ENCODE results near the gene RAPGEF4. TPM values are rescaled to one million over a fixed set of nuclear protein-coding genes. Genes with fewer than 3 reads are reported as not detected.

Gene RAPGEF4
- total RNA-seq, 1 experiment from 2014 or later = 1.4 TPM

GRCh38 chr2:173090973-173091660, 355.5 kb downstream of the RAPGEF4 start:
- no peak overlapping the region for H3K14ac ChIP-seq (ENCODE audit: insufficient read depth, low read length)
- no peaks in the 10 kb centered on the region for H4K20me1 ChIP-seq (ENCODE audit: control insufficient read depth, insufficient read depth, insufficient read length)
- TF ChIP-seq CTCF (conservative IDR thresholded peaks at IDR 0.05) = peak; percentile 71
- H3K4me2 ChIP-seq (ENCODE audit: insufficient read depth, insufficient read length, low read length) = no peak overlapping the region
- DNase-seq = peak; percentile 34
- no peak overlapping the region for H4K8ac ChIP-seq (replicated peaks; ENCODE audit: insufficient read length, low read depth, low read length)
- H2BK5ac ChIP-seq (ENCODE audit: insufficient read length, low read length) = no peak overlapping the region
- H3T11ph ChIP-seq (ENCODE audit: low read length) = no peak overlapping the region
- H3K79me2 ChIP-seq (ENCODE audit: insufficient read depth, low read length) = no peaks in the 10 kb centered on the region
- H3K4me1 ChIP-seq (ENCODE audit: insufficient read depth, low read length) = peaks cover 2% of the 10 kb centered on the region; the same call in 1 of the 2 replicates
- WGBS (ENCODE audit: extremely low coverage, insufficient read length, low lambda C conversion rate) = no CpG with 5 or more reads among the region's 10 CpGs
- H3K27me3 Mint-ChIP-seq (ENCODE audit: low read depth) = no peaks in the 10 kb centered on the region
- H3K4me3 Mint-ChIP-seq = no peak overlapping the region
- H3K27ac Mint-ChIP-seq = no peak overlapping the region
- no peak overlapping the region for H4K5ac ChIP-seq (ENCODE audit: insufficient read length, low read depth, low read length)
- H2AFZ ChIP-seq (ENCODE audit: low read length) = no peak overlapping the region
- H3K9ac ChIP-seq (ENCODE audit: extremely low read depth, insufficient read length, low read length) = no peak overlapping the region
- no peaks in the 10 kb centered on the region for H3K27me3 ChIP-seq (ENCODE audit: insufficient read depth, low read length)
- H3K79me1 ChIP-seq (ENCODE audit: insufficient read depth, low read depth, low read length, poor library complexity, severe bottlenecking) = no peaks in the 10 kb centered on the region
- H3K18ac ChIP-seq (ENCODE audit: insufficient read length, low read depth, low read length) = no peak overlapping the region
- no peak overlapping the region for H3K23ac ChIP-seq (ENCODE audit: insufficient read length, low read depth, low read length)
- no peak overlapping the region for H2AK5ac ChIP-seq (ENCODE audit: insufficient read length, low read length)
- no peaks in the 10 kb centered on the region for H3K9me3 Mint-ChIP-seq
- no peak overlapping the region for H3K56ac ChIP-seq (ENCODE audit: insufficient read length, low read depth, low read length)
- H4K91ac ChIP-seq (ENCODE audit: insufficient read length, low read depth, low read length) = no peak overlapping the region
- H3K9me3 ChIP-seq (ENCODE audit: control insufficient read depth, low read depth, low read length) = no peaks in the 10 kb centered on the region
- H2BK120ac ChIP-seq (ENCODE audit: low read depth, low read length, poor library complexity, severe bottlenecking) = no peak overlapping the region
- peaks cover 11 to 15% of the 10 kb centered on the region in 2 experiments for H3K4me1 Mint-ChIP-seq
- no peak overlapping the region for H2BK12ac ChIP-seq (ENCODE audit: insufficient read length, low read depth, low read length)
- H2BK20ac ChIP-seq (ENCODE audit: low read depth, low read length, poor library complexity, severe bottlenecking) = no peak overlapping the region
- no peak overlapping the region for H2BK15ac ChIP-seq (ENCODE audit: low read depth, low read length)
- H3K4ac ChIP-seq (ENCODE audit: low read depth, low read length) = no peak overlapping the region
- no peaks in the 10 kb centered on the region for H3K23me2 ChIP-seq (ENCODE audit: insufficient read length, low read depth, low read length, poor library complexity, severe bottlenecking)
- no peaks in the 10 kb centered on the region for H3K36me3 Mint-ChIP-seq (ENCODE audit: insufficient read depth in 1 of 3, low read depth in 3 of 3)
- no peak overlapping the region for H3K27ac ChIP-seq (ENCODE audit: insufficient read length, low read depth, low read length)
